Stomach (tissue), 4 donors: Measurements from ENCODE around the gene SPAG16.

Source experiments
- CTCF ChIP-seq, 7 experiments: fragments of 450-650 bp in 4 of 7; fragments of 200-600 bp in 3 of 7; sonication (generic) in 3 of 7; IDR thresholded peaks; one replicate each; pipeline ENCODE4 v1.5.1; 2016 to 2019; ENCODE audit warnings: antibody characterized with exemption in 7 of 7, control low read depth in 2 of 7, mild to moderate bottlenecking in 1 of 7
- POLR2A ChIP-seq, 4 donors: fragments of 450-650 bp; IDR thresholded peaks; one replicate each; pipeline ENCODE4 v1.6.1; 2016; ENCODE audit warnings: antibody characterized with exemption in 4 of 4, control low read depth in 2 of 4, mild to moderate bottlenecking in 1 of 4, moderate library complexity in 1 of 4

GRCh38 chr2:214077727-214078126, 793.5 kb downstream of the SPAG16 start:
- no peak for TF ChIP-seq CTCF (IDR thresholded peaks at IDR 0.05)
- no peak for TF ChIP-seq POLR2A (IDR thresholded peaks at IDR 0.05)
